Measurements from ENCODE around the gene PEF1.

- TF ChIP-seq KDM1A (IDR thresholded peaks at IDR 0.05; ENCODE audit: borderline replicate concordance, low read length) = no peak
- no peak for TF ChIP-seq EZH2 (IDR thresholded peaks at IDR 0.05; ENCODE audit: low read depth, low read length, severe bottlenecking)
- no peak for TF ChIP-seq CTCF (IDR thresholded peaks at IDR 0.05; ENCODE audit: control extremely low read depth in 1 of 3, insufficient read depth in 1 of 3, low read depth in 1 of 3, low read length in 3 of 3)
These were observed 22.6 kb downstream of the PEF1 start for GRCh38 chr1:31621847-31622730.
